ENCODE data around the gene HNRNPA3. TPM values are rescaled to one million over a fixed set of nuclear protein-coding genes. Genes with fewer than 3 reads are reported as not detected.
"Not testable (repeated sequence)": the region's sequence is repeated elsewhere in the genome, so short reads cannot be mapped to it uniquely, and the experiment has no call there.

The HNRNPA3 gene
- total and polyA plus RNA-seq, 2 donors: 30.9 to 228 TPM

GRCh38 chr2:177204417-177204816 lies 8.2 kb upstream of the HNRNPA3 start:
- H3K9me3 ChIP-seq (ENCODE audit: control insufficient read depth in 2 of 2, insufficient read depth in 1 of 2, low read length in 1 of 2): no peaks in the 10 kb centered on the region
- no peak for DNase-seq (ENCODE audit: low read depth in 6 of 9, low spot score in 9 of 9)
- no peaks in the 10 kb centered on the region for H3K4me1 ChIP-seq (ENCODE audit: control insufficient read depth in 2 of 2, insufficient read depth in 2 of 2, low read length in 2 of 2)
- no peaks in the 10 kb centered on the region for H3K36me3 ChIP-seq (ENCODE audit: control insufficient read depth in 2 of 2, insufficient read depth in 2 of 2, low read length in 1 of 2)
- H3K27ac ChIP-seq (ENCODE audit: low read depth in 1 of 2, low read length in 1 of 2): no peak overlapping the region
- no peaks in the 10 kb centered on the region for H3K27me3 ChIP-seq (ENCODE audit: control insufficient read depth in 2 of 2, insufficient read depth in 1 of 2, low read length in 1 of 2)
- 92% methylated on average over 3 of the region's 3 CpGs for WGBS
- H3K4me3 ChIP-seq (ENCODE audit: low read length in 2 of 2): no peak overlapping the region

DNA sequence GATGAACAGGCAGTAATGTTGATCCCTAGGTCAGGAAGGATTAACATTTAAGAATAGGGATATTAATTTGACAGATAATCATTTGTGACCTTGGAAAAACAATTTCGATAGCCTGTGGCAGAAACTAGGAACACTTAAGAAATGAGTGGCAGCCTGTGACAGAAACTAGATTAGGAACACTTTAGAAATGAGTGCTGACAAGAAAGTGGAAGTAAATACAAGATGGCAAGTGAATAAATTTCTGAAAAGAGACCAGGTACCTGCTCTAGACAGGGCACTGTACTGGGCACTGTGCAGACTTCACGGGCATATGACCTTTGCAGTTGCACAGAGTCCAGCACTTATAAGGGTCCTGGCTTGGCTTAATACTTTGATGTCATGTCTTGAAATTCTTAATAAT lies 5.5 kb upstream of the HNRNPA3 start:
- Histone ChIP-seq H3K27me3 (ENCODE audit: control insufficient read depth in 2 of 2, insufficient read depth in 1 of 2, low read length in 1 of 2) (no peaks in the 10 kb centered on the region), H3K9me3 (ENCODE audit: control insufficient read depth in 2 of 2, insufficient read depth in 1 of 2, low read length in 1 of 2) (no peaks in the 10 kb centered on the region), H3K4me1 (ENCODE audit: control insufficient read depth in 2 of 2, insufficient read depth in 2 of 2, low read length in 2 of 2) (peaks cover 2 to 8% of the 10 kb centered on the region in 2 donors), H3K27ac (ENCODE audit: low read depth in 1 of 2, low read length in 1 of 2) (no peak overlapping the region), H3K36me3 (ENCODE audit: control insufficient read depth in 2 of 2, insufficient read depth in 2 of 2, low read length in 1 of 2) (no peaks in the 10 kb centered on the region), H3K4me3 (ENCODE audit: low read length in 2 of 2) (no peak overlapping the region)
- DNase-seq (ENCODE audit: low read depth in 6 of 9, low spot score in 9 of 9): no peak
- WGBS: 74% methylated on average over 2 of the region's 2 CpGs

- peak in 2 of 9 donors; percentile 10 to 35 for DNase-seq (ENCODE audit: low read depth in 6 of 9, low spot score in 9 of 9)
- H3K27me3 ChIP-seq (ENCODE audit: control insufficient read depth in 2 of 2, insufficient read depth in 1 of 2, low read length in 1 of 2): no peaks in the 10 kb centered on the region
- H3K4me3 ChIP-seq (ENCODE audit: low read length in 2 of 2): peak overlapping the region; percentile 4 to 53
- peak overlapping the region; percentile 71 to 93 for H3K27ac ChIP-seq (ENCODE audit: low read depth in 1 of 2, low read length in 1 of 2)
- peaks cover 0 to 21% of the 10 kb centered on the region in 2 donors for H3K36me3 ChIP-seq (ENCODE audit: control insufficient read depth in 2 of 2, insufficient read depth in 2 of 2, low read length in 1 of 2)
- 62% methylated on average over 7 of the region's 7 CpGs for WGBS
- peaks cover 6 to 18% of the 10 kb centered on the region in 2 donors for H3K4me1 ChIP-seq (ENCODE audit: control insufficient read depth in 2 of 2, insufficient read depth in 2 of 2, low read length in 2 of 2)
- H3K9me3 ChIP-seq (ENCODE audit: control insufficient read depth in 2 of 2, insufficient read depth in 1 of 2, low read length in 1 of 2): no peaks in the 10 kb centered on the region
These were observed 1.4 kb upstream of the HNRNPA3 start for GRCh38 chr2:177211169-177211568.

- Histone ChIP-seq H3K4me1 (ENCODE audit: control insufficient read depth in 2 of 2, insufficient read depth in 2 of 2, low read length in 2 of 2) (peaks cover 6 to 20% of the 10 kb centered on the region in 2 donors), H3K27me3 (ENCODE audit: control insufficient read depth in 2 of 2, insufficient read depth in 1 of 2, low read length in 1 of 2) (no peaks in the 10 kb centered on the region), H3K27ac (ENCODE audit: low read depth in 1 of 2, low read length in 1 of 2) (peak overlapping the region; percentile 93 to 99), H3K36me3 (ENCODE audit: control insufficient read depth in 2 of 2, insufficient read depth in 2 of 2, low read length in 1 of 2) (peaks cover 4 to 26% of the 10 kb centered on the region in 2 donors), H3K9me3 (ENCODE audit: control insufficient read depth in 2 of 2, insufficient read depth in 1 of 2, low read length in 1 of 2) (no peaks in the 10 kb centered on the region), H3K4me3 (ENCODE audit: low read length in 2 of 2) (peak overlapping the region; percentile 53 to 82)
- WGBS: 5% methylated on average over 6 of the region's 6 CpGs
- DNase-seq (ENCODE audit: low read depth in 6 of 9, low spot score in 9 of 9): no peak
These were observed 953 bp upstream of the HNRNPA3 start for GRCh38 chr2:177211576-177212105.

- Histone ChIP-seq H3K36me3 (ENCODE audit: control insufficient read depth in 2 of 2, insufficient read depth in 2 of 2, low read length in 1 of 2) (peaks cover 15 to 41% of the 10 kb centered on the region in 2 donors), H3K27ac (ENCODE audit: low read depth in 1 of 2, low read length in 1 of 2) (peak overlapping the region; percentile 99), H3K4me3 (ENCODE audit: low read length in 2 of 2) (peak overlapping the region; percentile 78 to 84), H3K4me1 (ENCODE audit: control insufficient read depth in 2 of 2, insufficient read depth in 2 of 2, low read length in 2 of 2) (peaks cover 6 to 22% of the 10 kb centered on the region in 2 donors), H3K27me3 (ENCODE audit: control insufficient read depth in 2 of 2, insufficient read depth in 1 of 2, low read length in 1 of 2) (no peaks in the 10 kb centered on the region), H3K9me3 (ENCODE audit: control insufficient read depth in 2 of 2, insufficient read depth in 1 of 2, low read length in 1 of 2) (no peaks in the 10 kb centered on the region)
- peak; percentile 46 to 91 (median 76) for DNase-seq (ENCODE audit: low read depth in 6 of 9, low spot score in 9 of 9)
- WGBS: under 1% methylated on average over 74 of the region's 74 CpGs
These were observed 580 bp downstream of the HNRNPA3 start for GRCh38 chr2:177212891-177213856.

GRCh38 chr2:177217247-177217843 lies 4.8 kb downstream of the HNRNPA3 start:
- no peak overlapping the region for H3K27ac ChIP-seq (ENCODE audit: low read depth in 1 of 2, low read length in 1 of 2)
- 96% methylated on average over 5 of the region's 5 CpGs for WGBS
- H3K27me3 ChIP-seq (ENCODE audit: control insufficient read depth in 2 of 2, insufficient read depth in 1 of 2, low read length in 1 of 2): no peaks in the 10 kb centered on the region
- H3K9me3 ChIP-seq (ENCODE audit: control insufficient read depth in 2 of 2, insufficient read depth in 1 of 2, low read length in 1 of 2): no peaks in the 10 kb centered on the region
- H3K36me3 ChIP-seq (ENCODE audit: control insufficient read depth in 2 of 2, insufficient read depth in 2 of 2, low read length in 1 of 2): peaks cover 21 to 77% of the 10 kb centered on the region in 2 donors
- H3K4me3 ChIP-seq (ENCODE audit: low read length in 2 of 2): no peak overlapping the region
- DNase-seq (ENCODE audit: low read depth in 6 of 9, low spot score in 9 of 9): no peak
- H3K4me1 ChIP-seq (ENCODE audit: control insufficient read depth in 2 of 2, insufficient read depth in 2 of 2, low read length in 2 of 2): peaks cover 4 to 14% of the 10 kb centered on the region in 2 donors

- not testable (repeated sequence) for H3K27me3 ChIP-seq (ENCODE audit: control insufficient read depth in 2 of 2, insufficient read depth in 1 of 2, low read length in 1 of 2); H3K4me1 ChIP-seq (ENCODE audit: control insufficient read depth in 2 of 2, insufficient read depth in 2 of 2, low read length in 2 of 2); H3K27ac ChIP-seq (ENCODE audit: low read depth in 1 of 2, low read length in 1 of 2); H3K4me3 ChIP-seq (ENCODE audit: low read length in 2 of 2); DNase-seq (ENCODE audit: low read depth in 6 of 9, low spot score in 9 of 9); H3K9me3 ChIP-seq (ENCODE audit: control insufficient read depth in 2 of 2, insufficient read depth in 1 of 2, low read length in 1 of 2)
- 99% methylated on average over 2 of the region's 2 CpGs for WGBS
- peaks cover 25 to 87% of the 10 kb centered on the region in 2 donors for H3K36me3 ChIP-seq (ENCODE audit: control insufficient read depth in 2 of 2, insufficient read depth in 2 of 2, low read length in 1 of 2)
These were observed 7.2 kb downstream of the HNRNPA3 start for GRCh38 chr2:177219787-177220186.

DNA sequence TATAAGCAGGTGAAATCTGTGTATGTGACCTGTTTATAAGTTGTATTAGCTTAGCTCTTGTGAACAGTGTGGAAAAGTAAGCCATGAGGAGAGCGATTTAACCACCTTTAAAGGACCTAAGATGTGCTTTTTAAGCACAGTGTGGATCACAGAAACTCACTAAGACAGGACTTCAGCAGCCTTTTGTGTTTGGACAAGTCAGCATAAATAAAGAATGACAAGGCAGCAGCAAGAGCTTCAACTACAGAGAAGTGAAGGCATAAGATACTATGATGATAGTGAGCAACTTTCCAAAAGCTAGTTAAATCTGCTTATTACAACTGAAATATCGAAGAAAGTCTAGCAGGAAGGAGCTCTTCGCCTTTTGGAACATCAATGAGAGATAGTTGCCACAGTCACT lies 8.9 kb downstream of the HNRNPA3 start:
- Histone ChIP-seq H3K4me1 (ENCODE audit: control insufficient read depth in 2 of 2, insufficient read depth in 2 of 2, low read length in 2 of 2) (peaks cover 0 to 3% of the 10 kb centered on the region in 2 donors), H3K27ac (ENCODE audit: low read depth in 1 of 2, low read length in 1 of 2) (no peak overlapping the region)

GRCh38 chr2:177221970-177222369 lies 9.4 kb downstream of the HNRNPA3 start:
- 98% methylated on average over 3 of the region's 3 CpGs for WGBS
- no peak for DNase-seq (ENCODE audit: low read depth in 6 of 9, low spot score in 9 of 9)
- no peak overlapping the region for H3K27ac ChIP-seq (ENCODE audit: low read depth in 1 of 2, low read length in 1 of 2)

More for the DNA sequence above, 8.9 kb downstream of the HNRNPA3 start:
- H3K9me3 ChIP-seq (ENCODE audit: control insufficient read depth in 2 of 2, insufficient read depth in 1 of 2, low read length in 1 of 2): no peaks in the 10 kb centered on the region
- no peaks in the 10 kb centered on the region for H3K27me3 ChIP-seq (ENCODE audit: control insufficient read depth in 2 of 2, insufficient read depth in 1 of 2, low read length in 1 of 2)
- WGBS: 98% methylated on average over 3 of the region's 3 CpGs
- no peak overlapping the region for H3K4me3 ChIP-seq (ENCODE audit: low read length in 2 of 2)
- peaks cover 22 to 77% of the 10 kb centered on the region in 2 donors for H3K36me3 ChIP-seq (ENCODE audit: control insufficient read depth in 2 of 2, insufficient read depth in 2 of 2, low read length in 1 of 2)
- DNase-seq (ENCODE audit: low read depth in 6 of 9, low spot score in 9 of 9): no peak

More at GRCh38 chr2:177221970-177222369, 9.4 kb downstream of the HNRNPA3 start:
- no peaks in the 10 kb centered on the region for H3K9me3 ChIP-seq (ENCODE audit: control insufficient read depth in 2 of 2, insufficient read depth in 1 of 2, low read length in 1 of 2)
- H3K4me3 ChIP-seq (ENCODE audit: low read length in 2 of 2): no peak overlapping the region
- H3K4me1 ChIP-seq (ENCODE audit: control insufficient read depth in 2 of 2, insufficient read depth in 2 of 2, low read length in 2 of 2): no peaks in the 10 kb centered on the region
- H3K27me3 ChIP-seq (ENCODE audit: control insufficient read depth in 2 of 2, insufficient read depth in 1 of 2, low read length in 1 of 2): no peaks in the 10 kb centered on the region
- H3K36me3 ChIP-seq (ENCODE audit: control insufficient read depth in 2 of 2, insufficient read depth in 2 of 2, low read length in 1 of 2): peaks cover 19 to 73% of the 10 kb centered on the region in 2 donors

Measured in thymus (tissue), 11 donors.